K562 (cell line): ENCODE measurements around the gene MFAP2. TPM values are rescaled to one million over a fixed set of nuclear protein-coding genes. Genes with fewer than 3 reads are reported as not detected.
A peak's percentile ranks its signal among the peaks of the same experiment; 100 is the strongest.

Source experiments
- CHD7 ChIP-seq: fragments of 200-600 bp; sonication (generic); IDR thresholded peaks from one replicate; pipeline ENCODE4 v1.6.1; 2012; ENCODE audit warnings: mild to moderate bottlenecking, low read depth, low read length, inconsistent platforms
- VEZF1 ChIP-seq: fragments of 200-800 bp; sonication (Bioruptor generic); IDR thresholded peaks from 2 replicates; pipeline ENCODE4 v1.6.1; 2017; ENCODE audit warnings: missing genetic modification characterization, missing compliant biosample characterization
- ZFX ChIP-seq: sonication (generic); formaldehyde crosslinking; IDR thresholded peaks from 2 replicates; pipeline ENCODE4 v1.8.0; 2022; ENCODE audit warnings: mild to moderate bottlenecking, missing genetic modification reagents, moderate library complexity
- ZNF184 ChIP-seq: sonication (generic); formaldehyde crosslinking; IDR thresholded peaks from 2 replicates; pipeline ENCODE4 v1.5.0; 2020; ENCODE audit warnings: missing genetic modification reagents
- polyA plus RNA-seq, 8 experiments: library from polyadenylated mRNA; depleted of rRNA in 4 of 8; stranded (reverse) in 5 of 8; unstranded in 3 of 8; fragments of >200 nt; fragmentation: Nextera tagmentation in 2 of 8; fragmentation: Illumina TruSeq in 1 of 8; extraction: Ambion mirVana in 2 of 8; extraction: Trizol in 1 of 8; gene quantifications; 2 replicates each; pipeline versions ENCODE4 v1.2.1 to v1.2.3, GENCODE V29; 2011 to 2014; ENCODE audit warnings: inconsistent platforms in 1 of 8, missing spikeins in 1 of 8
- total RNA-seq, 7 experiments: library from RNA; depleted of rRNA in 6 of 7; stranded (reverse); fragments of >200 nt in 6 of 7; fragmentation: Illumina TruSeq in 2 of 7; extraction: Trizol in 2 of 7; gene quantifications; 2 replicates each; pipeline versions ENCODE4 v1.2.1 to v1.2.3, GENCODE V29; 2011 to 2021; ENCODE audit warnings: low replicate concordance in 1 of 7

Gene MFAP2
- total and polyA plus RNA-seq, 9 of the 15 experiments (the other 6 are each of a cell fraction or from before 2014, with no cell fraction given): not detected

GRCh38 chr1:16961297-16962133, 18.9 kb downstream of the MFAP2 start (continued):
- no peak for TF ChIP-seq ZFX
- TF ChIP-seq VEZF1: peak; percentile 22; the same call in 1 of the 2 replicates
- TF ChIP-seq ZNF184 (CRISPR knock-in tag): no peak
- no peak for TF ChIP-seq CHD7
